B cell (primary cell): Measurements from ENCODE around the gene SLC6A18. TPM values are rescaled to one million over a fixed set of nuclear protein-coding genes. Genes with fewer than 3 reads are reported as not detected.

Experiments
- ATAC-seq: fragments of 200-7000 bp; cut with Tn5 transposase; one replicate; pipeline ENCODE4 v1.10.0; 2021; ENCODE audit warnings: low read depth, mild to moderate bottlenecking, moderate number of reproducible peaks, moderate library complexity
- CTCF ChIA-PET: fragments of 350-600 bp; sonication (Branson Sonifier 250); formaldehyde crosslinking; loops from one replicate; lab custom pipeline; 2021; ENCODE audit warnings: antibody characterized with exemption, inconsistent platforms; lab: Charles Lee
- POLR2A ChIA-PET: fragments of 350-600 bp; sonication (Branson Sonifier 250); formaldehyde crosslinking; loops from one replicate; lab custom pipeline; 2021; ENCODE audit warnings: antibody characterized with exemption; lab: Charles Lee
- DNase-seq: peaks from one replicate; pipeline ENCODE4 v3.0.0; 2013
- H2AFZ ChIP-seq: 2 replicates; pipeline ENCODE4 v1.6.1; 2012; ENCODE audit warnings: mild to moderate bottlenecking, low read depth, low read length; ENCODE audit not compliant: insufficient read depth, poor library complexity, severe bottlenecking
- H3K27ac ChIP-seq, 2 donors: 1 replicate in 1 of 2; 2 replicates in 1 of 2; pipeline ENCODE4 v1.5.1; 2012 to 2013; ENCODE audit warnings: low read length in 2 of 2, mild to moderate bottlenecking in 2 of 2, moderate library complexity in 1 of 2
- H3K27me3 ChIP-seq, 4 experiments: fragments of 200-600 bp in 1 of 4; sonication (generic) in 1 of 4; replicated peaks in 1 of 4; 1 replicate in 2 of 4; 2 replicates in 2 of 4; pipeline versions ENCODE4 v1.6.1 to v1.7.0; 2013 to 2016; ENCODE audit warnings: low read length in 3 of 4, mild to moderate bottlenecking in 2 of 4, mixed read lengths in 1 of 4, moderate library complexity in 1 of 4; ENCODE audit not compliant: insufficient read depth in 4 of 4, control insufficient read depth in 3 of 4; ENCODE audit errors: control extremely low read depth in 1 of 4
- H3K36me3 ChIP-seq, 2 experiments: replicated peaks in 1 of 2; 1 replicate in 1 of 2; 2 replicates in 1 of 2; pipeline versions ENCODE4 v1.6.1 to v1.7.1; 2013; ENCODE audit warnings: low read length in 1 of 2; ENCODE audit not compliant: insufficient read depth in 2 of 2, control insufficient read depth in 1 of 2; ENCODE audit errors: control extremely low read depth in 1 of 2, extremely low read depth in 1 of 2
- H3K4me1 ChIP-seq, 2 donors: fragments of 200-600 bp in 1 of 2; sonication (generic) in 1 of 2; 1 replicate in 1 of 2; 2 replicates in 1 of 2; pipeline versions ENCODE4 v1.5.1 to v1.6.1; 2013 to 2017; ENCODE audit warnings: low read length in 2 of 2; ENCODE audit not compliant: control insufficient read depth in 2 of 2, insufficient read depth in 2 of 2
- H3K4me2 ChIP-seq: replicated peaks from 2 replicates; pipeline ENCODE3; 2012; ENCODE audit warnings: mild to moderate bottlenecking, low read depth, low read length; ENCODE audit not compliant: poor library complexity, severe bottlenecking
- H3K4me3 ChIP-seq, 5 experiments: fragments of 200-600 bp in 1 of 5; sonication (generic) in 1 of 5; 1 replicate in 3 of 5; 2 replicates in 2 of 5; pipeline versions ENCODE4 v1.5.1 to v1.7.0; 2011 to 2016; ENCODE audit warnings: low read length in 4 of 5, mild to moderate bottlenecking in 4 of 5, low read depth in 2 of 5, control low read depth in 1 of 5, moderate library complexity in 1 of 5; ENCODE audit not compliant: insufficient read depth in 1 of 5; ENCODE audit errors: control extremely low read depth in 1 of 5, extremely low read depth in 1 of 5
- H3K79me2 ChIP-seq: fragments of 200-600 bp; sonication (generic); one replicate; pipeline ENCODE4 v1.6.0; 2016; ENCODE audit warnings: low read length; ENCODE audit not compliant: control insufficient read depth, insufficient read depth
- H3K9ac ChIP-seq: fragments of 200-600 bp; sonication (generic); 2 replicates; pipeline ENCODE4 v1.6.1; 2017; ENCODE audit warnings: mild to moderate bottlenecking, low read length, moderate library complexity
- H3K9me3 ChIP-seq, 3 donors: one replicate each; pipeline versions ENCODE4 v1.6.1 to v1.7.1; 2013; ENCODE audit warnings: low read length in 2 of 3; ENCODE audit not compliant: control insufficient read depth in 2 of 3, insufficient read depth in 1 of 3; ENCODE audit errors: control extremely low read depth in 1 of 3
- H4K20me1 ChIP-seq: 2 replicates; pipeline ENCODE4 v1.6.0; 2012; ENCODE audit warnings: mild to moderate bottlenecking, low read length; ENCODE audit not compliant: insufficient read depth, control insufficient read depth, poor library complexity, severe bottlenecking
- H3K27ac Mint-ChIP-seq: one replicate; pipeline ENCODE4 v1.8.0; 2021; ENCODE audit warnings: mixed read lengths
- H3K27me3 Mint-ChIP-seq: one replicate; pipeline ENCODE4 v1.8.0; 2021; ENCODE audit warnings: mixed read lengths
- H3K4me1 Mint-ChIP-seq: one replicate; pipeline ENCODE4 v1.8.0; 2021; ENCODE audit warnings: mixed read lengths
- H3K4me3 Mint-ChIP-seq: one replicate; pipeline ENCODE4 v1.8.0; 2021; ENCODE audit warnings: mixed read lengths
- H3K9me3 Mint-ChIP-seq: one replicate; pipeline ENCODE4 v1.8.0; 2022; ENCODE audit warnings: mixed read lengths; ENCODE audit not compliant: insufficient read depth
- CTCF ChIP-seq: fragments of 200-600 bp; IDR thresholded peaks from one replicate; pipeline ENCODE4 v1.8.0; 2022; ENCODE audit warnings: antibody characterized with exemption, mild to moderate bottlenecking
- EZH2 ChIP-seq: IDR thresholded peaks from 2 replicates; pipeline ENCODE4 v1.6.1; 2012; ENCODE audit warnings: borderline replicate concordance, low read depth, mild to moderate bottlenecking, moderate library complexity, low read length; ENCODE audit not compliant: insufficient read depth, poor library complexity, severe bottlenecking
- WGBS: methylation state at CpG from one replicate; pipeline ENCODE4 v1.1.5; 2013; ENCODE audit warnings: missing lambda C conversion rate; ENCODE audit not compliant: insufficient coverage; 5-methylcytosine and 5-hydroxymethylcytosine counted together
- intact Hi-C: fragments of 100-400 bp; cut with micrococcal nuclease; formaldehyde crosslinking; loops from one replicate; pipeline ENCODE4 v1.10.0; 2022
- polyA plus RNA-seq: library from polyadenylated mRNA; depleted of rRNA; stranded (reverse); fragments of >200 nt; gene quantifications from 2 replicates; pipeline ENCODE4 v1.2.3, GENCODE V29; 2012
- total RNA-seq, 2 donors: library from RNA; stranded (reverse); fragments of 120-200 nt in 1 of 2; gene quantifications; 1 replicate in 1 of 2; 2 replicates in 1 of 2; pipeline versions ENCODE4 v1.2.3 to v1.2.4, GENCODE V29; 2013 to 2022

Gene SLC6A18
- total and polyA plus RNA-seq, 2 donors (not counting 1 experiment from before 2014, with no cell fraction given), result not detected

GRCh38 chr5:1281038-1281882, 56.1 kb downstream of the SLC6A18 start:
- peaks cover 0 to 19% (median 0%) of the 10 kb centered on the region in 3 donors for H3K9me3 ChIP-seq
- CTCF ChIA-PET, result no interaction called here
- DNase-seq, result no peak
- 97% methylated on average over 14 of the region's 16 CpGs for WGBS
- H2AFZ ChIP-seq, result no peak overlapping the region
- H3K4me3 Mint-ChIP-seq, result no peak overlapping the region
- no peak overlapping the region for H3K9ac ChIP-seq
- no peak overlapping the region for H3K27ac Mint-ChIP-seq
- intact Hi-C loops, result no loop called here
- no peak overlapping the region for H3K4me3 ChIP-seq
- no peak overlapping the region for H3K4me2 ChIP-seq
- no peak for ATAC-seq
- no peaks in the 10 kb centered on the region for H3K79me2 ChIP-seq
- H4K20me1 ChIP-seq, result no peaks in the 10 kb centered on the region
- TF ChIP-seq EZH2 (no peak), CTCF (no peak)
- H3K36me3 ChIP-seq, result no peaks in the 10 kb centered on the region
- no peaks in the 10 kb centered on the region for H3K4me1 ChIP-seq
- H3K27ac ChIP-seq, result no peak overlapping the region
- no peaks in the 10 kb centered on the region for H3K27me3 Mint-ChIP-seq
- no peaks in the 10 kb centered on the region for H3K27me3 ChIP-seq
- no peaks in the 10 kb centered on the region for H3K9me3 Mint-ChIP-seq
- H3K4me1 Mint-ChIP-seq, result no peaks in the 10 kb centered on the region
- POLR2A ChIA-PET, result no interaction called here
